NCI-H2196 (cell line): ENCODE data around the gene RBM14.
"Not testable (repeated sequence)": the region's sequence is repeated elsewhere in the genome, so short reads cannot be mapped to it uniquely, and the experiment has no call there.

Experiments used
- DNase-seq: peaks from one replicate; lab custom pipeline; 2025; ENCODE audit not compliant: unreplicated experiment; lab: John Stamatoyannopoulos, UW

Gene RBM14

GRCh38 chr11:66631883-66632282, 15.5 kb downstream of the RBM14 start:
- no peak for DNase-seq

GRCh38 chr11:66632952-66633351, 16.5 kb downstream of the RBM14 start:
- DNase-seq = no peak

GRCh38 chr11:66636411-66636810, 20.0 kb downstream of the RBM14 start:
- no peak for DNase-seq

- no peak for DNase-seq
These were observed 21.2 kb downstream of the RBM14 start for GRCh38 chr11:66637557-66638176.

GRCh38 chr11:66638177-66639065, 22.0 kb downstream of the RBM14 start, which contains the start of gene RBM4:
TSS of gene RBM4 (plus strand) at chr11:66638703. CDS start at chr11:66639712, 1,009 bp downstream.
- DNase-seq = peak; percentile 99

GRCh38 chr11:66639066-66639813, 22.8 kb downstream of the RBM14 start:
- DNase-seq = no peak

- not testable (repeated sequence) for DNase-seq
These were observed 23.4 kb downstream of the RBM14 start for GRCh38 chr11:66639814-66640340.

- DNase-seq = no peak
These were observed 25.4 kb downstream of the RBM14 start for GRCh38 chr11:66641834-66642233.

- DNase-seq = no peak
These were observed 27.5 kb downstream of the RBM14 start for GRCh38 chr11:66643745-66644437.

GRCh38 chr11:66646828-66647227, 30.4 kb downstream of the RBM14 start:
- no peak for DNase-seq

- no peak for DNase-seq
These were observed 33.5 kb downstream of the RBM14 start for GRCh38 chr11:66649903-66650302.

GRCh38 chr11:66651016-66651415, 34.6 kb downstream of the RBM14 start:
- DNase-seq = no peak

GRCh38 chr11:66652651-66653050, 36.2 kb downstream of the RBM14 start:
- DNase-seq = no peak

- DNase-seq = no peak
These were observed 36.7 kb downstream of the RBM14 start for GRCh38 chr11:66653123-66653522.

GRCh38 chr11:66659763-66660162, 43.3 kb downstream of the RBM14 start:
- no peak for DNase-seq

- DNase-seq = no peak
These were observed 47.4 kb downstream of the RBM14 start for GRCh38 chr11:66663741-66664296.

- no peak for DNase-seq
These were observed 48.9 kb downstream of the RBM14 start for GRCh38 chr11:66665369-66665768.

- DNase-seq = no peak
These were observed 54.4 kb downstream of the RBM14 start for GRCh38 chr11:66670816-66671215.

- no peak for DNase-seq
These were observed 58.7 kb downstream of the RBM14 start for GRCh38 chr11:66674964-66675602.
